Activated T-cell treated with anti-CD3 and anti-CD28 coated beads, Interleukin-2, amount 50 U/mL, for 72 hours (primary cell): Measurements from ENCODE around the gene CMIP. TPM values are rescaled to one million over a fixed set of nuclear protein-coding genes. Genes with fewer than 3 reads are reported as not detected.
A peak's percentile ranks its signal among the peaks of the same experiment; 100 is the strongest.

Experiments
- ATAC-seq, 2 donors: fragments of 150-1000 bp; cut with Tn5 transposase; replicated peaks in 1 of 2; 2 replicates each; pipeline ENCODE4 v1.10.0; 2021; ENCODE audit warnings: moderate library complexity in 2 of 2, mild to moderate bottlenecking in 1 of 2
- DNase-seq, 2 donors: peaks; one replicate each; pipeline ENCODE4 v3.0.0; 2021 to 2022; ENCODE audit warnings: mixed read lengths in 1 of 2
- H3K27ac Mint-ChIP-seq: one replicate; pipeline ENCODE4 v1.8.0; 2022; ENCODE audit warnings: mild to moderate bottlenecking, moderate library complexity, mixed read lengths
- H3K27me3 Mint-ChIP-seq: one replicate; pipeline ENCODE4 v1.8.0; 2022; ENCODE audit warnings: low read depth, mixed read lengths
- H3K36me3 Mint-ChIP-seq, 2 donors: one replicate each; pipeline ENCODE4 v1.8.0; 2022; ENCODE audit warnings: mixed read lengths in 2 of 2, mild to moderate bottlenecking in 1 of 2; ENCODE audit not compliant: insufficient read depth in 2 of 2
- H3K4me1 Mint-ChIP-seq: one replicate; pipeline ENCODE4 v1.8.0; 2022; ENCODE audit warnings: low read depth, mixed read lengths
- H3K4me3 Mint-ChIP-seq, 2 donors: one replicate each; pipeline ENCODE4 v1.8.0; 2022; ENCODE audit warnings: mild to moderate bottlenecking in 2 of 2, mixed read lengths in 2 of 2, moderate library complexity in 2 of 2
- H3K9me3 Mint-ChIP-seq, 2 donors: one replicate each; pipeline ENCODE4 v1.8.0; 2022; ENCODE audit warnings: mixed read lengths in 2 of 2
- total RNA-seq, 2 donors: library from RNA; stranded (reverse); gene quantifications; one replicate each; pipeline ENCODE4 v1.2.3, GENCODE V29; 2022

Gene CMIP
- total RNA-seq, 2 donors from 2014 or later, result 53.1 to 59.0 TPM

DNA sequence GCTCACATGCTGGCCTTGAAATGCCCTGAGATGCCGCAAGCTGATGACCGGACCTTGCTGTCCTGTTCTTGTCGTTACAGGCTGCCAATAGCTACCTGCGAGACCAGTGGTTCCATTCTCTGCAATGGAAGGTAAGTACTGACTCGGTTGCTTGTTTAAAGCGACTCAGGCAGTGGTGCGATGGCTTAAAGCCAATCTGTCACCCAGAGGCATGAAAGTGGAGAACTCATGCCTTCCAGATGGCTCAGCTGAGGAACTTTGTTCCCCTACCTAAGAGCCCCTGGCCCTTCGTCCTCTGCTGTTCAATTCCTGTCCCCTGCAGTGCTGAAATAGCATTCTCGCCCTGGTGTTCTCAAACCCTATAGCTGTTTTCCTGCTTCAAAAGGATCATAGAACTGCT is 176.2 kb downstream of the CMIP start:
- Mint-ChIP-seq H3K27me3 (no peaks in the 10 kb centered on the region), H3K36me3 (peaks cover 0 to 5% of the 10 kb centered on the region in 2 donors), H3K27ac (no peak overlapping the region), H3K9me3 (no peaks in the 10 kb centered on the region), H3K4me1 (no peaks in the 10 kb centered on the region), H3K4me3 (no peak overlapping the region)
- ATAC-seq (no peak), DNase-seq (no peak)

DNA sequence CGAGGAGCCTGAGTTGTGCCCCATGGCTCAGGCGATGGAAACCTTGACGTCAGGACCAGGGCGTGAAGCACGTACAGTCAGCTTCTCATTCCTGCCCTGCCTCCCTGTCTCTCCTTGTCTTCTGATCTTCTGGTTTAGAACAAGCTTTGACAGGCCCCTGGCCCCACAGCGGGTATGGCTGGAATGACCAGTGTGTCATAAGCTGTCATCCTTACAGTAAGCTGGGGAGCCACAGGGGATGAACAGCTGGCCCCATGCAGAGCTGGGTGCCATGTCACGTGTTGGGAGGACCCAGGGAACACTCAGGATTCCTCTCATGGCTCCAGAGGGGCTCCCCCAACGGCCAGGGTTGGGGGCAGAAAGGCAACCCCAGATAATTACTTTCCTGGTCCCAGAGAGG is 176.9 kb downstream of the CMIP start:
- DNase-seq, result no peak
- Mint-ChIP-seq H3K27me3 (no peaks in the 10 kb centered on the region), H3K4me1 (no peaks in the 10 kb centered on the region), H3K9me3 (no peaks in the 10 kb centered on the region), H3K36me3 (peaks cover 0 to 5% of the 10 kb centered on the region in 2 donors), H3K27ac (no peak overlapping the region), H3K4me3 (no peak overlapping the region)
- no peak for ATAC-seq

DNA sequence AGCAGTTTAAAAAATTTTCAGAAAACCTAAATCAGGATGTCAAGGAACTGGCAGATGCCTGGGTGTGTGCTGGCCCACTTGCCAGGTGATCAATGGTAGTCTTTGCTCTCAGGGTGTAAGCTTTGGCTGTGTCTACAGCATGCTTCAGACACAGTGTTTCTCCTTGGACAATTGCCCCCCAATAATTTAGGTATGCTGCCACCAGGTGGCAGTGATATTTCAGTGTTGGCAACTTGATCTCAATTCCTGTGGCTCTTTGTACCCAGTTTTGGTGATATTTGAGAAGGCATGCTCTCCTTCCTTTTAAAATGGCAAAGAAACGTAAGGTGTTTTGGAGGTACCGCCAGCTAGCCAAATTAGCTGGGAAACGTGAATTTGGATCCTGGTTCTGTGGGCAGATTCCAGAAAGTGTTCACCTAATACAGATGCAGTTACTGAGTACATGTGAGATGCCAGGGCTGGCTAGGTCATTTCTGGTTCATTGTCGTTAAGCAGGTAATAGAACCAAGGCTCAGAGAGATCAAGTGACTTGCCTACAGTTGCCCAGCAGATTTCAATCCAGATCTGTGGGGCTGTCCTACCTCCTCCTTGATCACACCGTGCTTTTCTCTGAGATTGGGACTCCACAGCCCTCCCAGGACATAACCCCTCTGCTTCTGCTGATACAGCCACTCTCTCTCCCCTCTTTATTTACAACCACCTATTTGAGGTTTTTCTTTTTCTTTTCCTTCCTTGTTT is 178.9 kb downstream of the CMIP start:
- H3K9me3 Mint-ChIP-seq, result no peaks in the 10 kb centered on the region
- no peak overlapping the region for H3K4me3 Mint-ChIP-seq
- DNase-seq, result peak; percentile 58 to 61
- no peak for ATAC-seq
- H3K27ac Mint-ChIP-seq, result no peak overlapping the region
- H3K36me3 Mint-ChIP-seq, result peaks cover 0 to 2% of the 10 kb centered on the region in 2 donors
- no peaks in the 10 kb centered on the region for H3K4me1 Mint-ChIP-seq
- no peaks in the 10 kb centered on the region for H3K27me3 Mint-ChIP-seq

GRCh38 chr16:81624403-81624759 is 179.8 kb downstream of the CMIP start:
- Mint-ChIP-seq H3K27ac (no peak overlapping the region), H3K27me3 (no peaks in the 10 kb centered on the region), H3K9me3 (no peaks in the 10 kb centered on the region), H3K4me1 (peaks cover 4% of the 10 kb centered on the region), H3K36me3 (peaks cover 0 to 2% of the 10 kb centered on the region in 2 donors), H3K4me3 (no peak overlapping the region)
- DNase-seq (no peak), ATAC-seq (no peak)

GRCh38 chr16:81624760-81625543 is 180.3 kb downstream of the CMIP start:
- Mint-ChIP-seq H3K4me3 (peak overlapping the region in 1 of 2 donors; percentile 11), H3K36me3 (peaks cover 0 to 2% of the 10 kb centered on the region in 2 donors), H3K4me1 (peaks cover 9% of the 10 kb centered on the region), H3K9me3 (no peaks in the 10 kb centered on the region), H3K27me3 (no peaks in the 10 kb centered on the region), H3K27ac (peak overlapping the region; percentile 45)
- DNase-seq (no peak), ATAC-seq (no peak)

- ATAC-seq, result peak; percentile 3 to 17
- Mint-ChIP-seq H3K36me3 (peaks cover 0 to 2% of the 10 kb centered on the region in 2 donors), H3K4me1 (peaks cover 16% of the 10 kb centered on the region), H3K9me3 (no peaks in the 10 kb centered on the region), H3K27me3 (no peaks in the 10 kb centered on the region), H3K4me3 (peak overlapping the region in 1 of 2 donors; percentile 11), H3K27ac (peak overlapping the region; percentile 45)
- peak; percentile 29 to 31 for DNase-seq
These were observed 181.0 kb downstream of the CMIP start for GRCh38 chr16:81625544-81626153.

GRCh38 chr16:81626181-81626674 is 181.6 kb downstream of the CMIP start:
- H3K36me3 Mint-ChIP-seq, result peaks cover 0 to under 1% of the 10 kb centered on the region in 2 donors
- ATAC-seq (peak; percentile 84 to 86), DNase-seq (peak; percentile 72 to 81)
- no peaks in the 10 kb centered on the region for H3K9me3 Mint-ChIP-seq
- H3K4me1 Mint-ChIP-seq, result peaks cover 22% of the 10 kb centered on the region
- H3K27ac Mint-ChIP-seq, result no peak overlapping the region
- no peak overlapping the region for H3K4me3 Mint-ChIP-seq
- no peaks in the 10 kb centered on the region for H3K27me3 Mint-ChIP-seq

DNA sequence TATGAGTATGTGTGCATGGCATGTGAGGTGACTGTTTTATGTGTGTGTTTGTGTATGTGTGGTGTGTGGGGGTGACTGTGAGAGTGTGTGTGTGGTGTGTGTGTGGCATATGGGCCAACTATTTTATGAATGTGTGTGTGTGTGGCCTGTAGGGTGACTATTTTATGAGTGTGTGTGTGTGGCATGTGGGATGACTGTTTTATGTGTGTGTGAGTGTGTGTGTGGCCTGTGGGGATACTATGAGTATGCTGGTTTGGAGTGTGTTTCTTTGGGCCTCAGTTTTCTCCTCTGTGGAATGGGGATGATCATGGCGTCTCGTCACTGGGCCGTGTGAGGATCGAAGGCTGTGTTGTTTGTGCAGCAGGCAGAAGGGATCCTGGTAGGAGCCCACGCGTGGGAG is 182.4 kb downstream of the CMIP start:
- H3K36me3 Mint-ChIP-seq, result no peaks in the 10 kb centered on the region
- H3K27me3 Mint-ChIP-seq, result no peaks in the 10 kb centered on the region
- H3K27ac Mint-ChIP-seq, result no peak overlapping the region
- ATAC-seq (peak; percentile 12 to 14), DNase-seq (peak; percentile 17 to 37)
- H3K4me3 Mint-ChIP-seq, result no peak overlapping the region
- H3K4me1 Mint-ChIP-seq, result peaks cover 30% of the 10 kb centered on the region
- H3K9me3 Mint-ChIP-seq, result no peaks in the 10 kb centered on the region

GRCh38 chr16:81627729-81628244 is 183.2 kb downstream of the CMIP start:
- DNase-seq (no peak), ATAC-seq (no peak)
- Mint-ChIP-seq H3K4me1 (peaks cover 38% of the 10 kb centered on the region), H3K27me3 (no peaks in the 10 kb centered on the region), H3K36me3 (no peaks in the 10 kb centered on the region), H3K9me3 (no peaks in the 10 kb centered on the region), H3K4me3 (no peak overlapping the region), H3K27ac (no peak overlapping the region)

DNA sequence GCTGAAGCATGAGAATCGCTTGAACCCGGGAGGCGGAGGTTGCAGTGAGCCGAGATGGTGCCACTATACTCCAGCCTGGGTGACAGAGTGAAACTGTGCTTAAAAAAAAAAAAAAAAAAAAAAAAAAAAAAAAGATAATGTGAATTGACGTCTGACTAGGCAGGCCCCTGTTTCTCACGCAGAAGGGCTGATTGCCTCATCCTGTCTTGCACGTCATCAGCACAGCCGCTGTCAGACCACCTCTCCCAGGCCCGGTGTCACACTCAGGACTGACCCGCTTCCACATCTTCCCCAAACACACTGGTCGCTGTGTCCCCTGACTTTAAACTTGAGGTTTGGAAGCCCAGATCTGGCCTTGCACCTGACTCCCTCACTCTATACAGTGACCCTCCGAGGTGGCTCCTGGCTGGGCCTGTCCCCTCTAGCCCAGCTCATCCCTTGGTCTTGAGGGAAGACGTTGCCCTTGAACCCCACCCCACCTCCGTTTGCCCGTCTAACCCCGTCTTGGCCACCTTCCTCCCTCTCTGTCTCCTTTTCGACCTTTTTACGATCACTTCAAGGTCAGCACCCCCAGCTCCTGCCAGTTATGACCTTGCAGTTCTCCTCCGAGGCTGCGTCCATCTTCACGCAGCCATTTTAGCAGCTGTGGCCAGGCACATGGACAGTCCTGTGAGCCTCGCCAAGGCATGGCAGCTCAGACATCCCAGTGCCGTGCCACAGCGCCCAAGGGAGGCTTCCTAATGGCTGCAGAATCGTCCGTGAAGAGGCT is 184.6 kb downstream of the CMIP start:
- H3K36me3 Mint-ChIP-seq, result no peaks in the 10 kb centered on the region
- H3K4me3 Mint-ChIP-seq, result no peak overlapping the region
- peak in 1 of 2 donors; percentile 25 for DNase-seq
- no peak for ATAC-seq
- no peak overlapping the region for H3K27ac Mint-ChIP-seq
- peaks cover 52% of the 10 kb centered on the region for H3K4me1 Mint-ChIP-seq
- H3K9me3 Mint-ChIP-seq, result no peaks in the 10 kb centered on the region
- no peaks in the 10 kb centered on the region for H3K27me3 Mint-ChIP-seq

DNA sequence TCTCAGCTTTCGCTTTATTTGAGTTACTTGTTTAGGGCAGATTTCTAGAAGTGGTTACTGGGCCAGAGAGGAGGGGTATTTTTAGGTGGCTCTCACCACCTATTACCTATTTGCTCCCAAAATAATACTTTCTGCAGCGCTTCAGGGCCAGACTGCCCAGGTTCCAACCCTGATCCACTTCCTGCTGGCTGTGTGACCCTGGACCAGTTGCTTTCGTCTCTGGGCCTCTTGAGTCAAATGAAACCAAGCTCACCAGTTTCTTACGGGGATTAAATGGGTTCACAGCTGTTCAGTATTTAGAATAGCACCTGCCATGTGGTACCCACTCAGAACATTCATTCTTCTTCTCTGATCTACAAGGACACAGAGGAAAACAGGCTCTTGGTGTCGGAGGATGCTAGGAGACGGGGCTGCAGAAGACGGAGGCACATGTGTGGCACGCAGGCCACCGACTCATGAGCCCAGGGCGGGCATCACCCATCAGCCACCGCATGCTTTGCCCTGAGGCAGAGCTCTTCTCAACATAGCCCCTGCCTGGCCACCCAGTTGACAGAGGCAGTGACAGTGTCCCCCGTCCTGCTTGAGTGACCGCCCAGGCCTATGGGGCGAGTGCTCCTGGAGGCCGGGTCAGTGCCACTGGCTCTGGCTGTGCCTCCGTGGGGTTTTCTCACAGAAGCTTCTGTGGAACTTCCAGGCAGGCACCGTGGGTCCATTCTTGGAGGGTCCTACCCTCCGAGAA is 185.5 kb downstream of the CMIP start:
- H3K4me3 Mint-ChIP-seq, result peak overlapping the region in 1 of 2 donors; percentile 61
- peaks cover 61% of the 10 kb centered on the region for H3K4me1 Mint-ChIP-seq
- no peaks in the 10 kb centered on the region for H3K27me3 Mint-ChIP-seq
- no peaks in the 10 kb centered on the region for H3K36me3 Mint-ChIP-seq
- no peaks in the 10 kb centered on the region for H3K9me3 Mint-ChIP-seq
- no peak overlapping the region for H3K27ac Mint-ChIP-seq
- DNase-seq (no peak), ATAC-seq (no peak)

DNA sequence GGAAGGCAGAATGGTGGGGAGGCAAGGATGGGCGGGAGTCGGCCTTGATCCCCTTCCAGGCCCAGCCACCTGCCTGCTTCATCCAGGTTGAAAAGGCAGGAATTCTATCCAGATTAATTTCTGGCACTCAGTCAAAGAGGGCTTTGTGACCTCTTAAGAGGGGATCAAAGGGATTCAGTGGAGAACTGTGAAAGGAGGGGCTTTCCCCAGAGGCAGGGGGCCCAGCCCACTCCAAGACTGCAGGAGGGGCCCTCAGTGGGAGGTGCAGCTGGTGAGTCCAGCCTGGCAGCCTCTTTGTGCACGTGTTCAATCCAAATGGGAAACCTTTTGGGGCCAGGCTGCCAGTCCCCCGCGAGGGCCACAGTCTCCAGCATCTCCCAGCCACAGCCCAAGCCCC is 186.0 kb downstream of the CMIP start:
- no peaks in the 10 kb centered on the region for H3K36me3 Mint-ChIP-seq
- ATAC-seq (no peak), DNase-seq (no peak)
- no peaks in the 10 kb centered on the region for H3K9me3 Mint-ChIP-seq
- H3K4me3 Mint-ChIP-seq, result peak overlapping the region; percentile 13 to 61
- peak overlapping the region; percentile 10 for H3K27ac Mint-ChIP-seq
- H3K4me1 Mint-ChIP-seq, result peaks cover 66% of the 10 kb centered on the region
- H3K27me3 Mint-ChIP-seq, result no peaks in the 10 kb centered on the region
